ENCODE measurements around the gene ADAT3. TPM values are rescaled to one million over a fixed set of nuclear protein-coding genes. Genes with fewer than 3 reads are reported as not detected.
"Not testable (repeated sequence)": the region's sequence is repeated elsewhere in the genome, so short reads cannot be mapped to it uniquely, and the experiment has no call there.

Gene ADAT3
- total and polyA plus RNA-seq, 2 donors (not counting 1 experiment from before 2014, with no cell fraction given) = 0.42 to 1.7 TPM

DNA sequence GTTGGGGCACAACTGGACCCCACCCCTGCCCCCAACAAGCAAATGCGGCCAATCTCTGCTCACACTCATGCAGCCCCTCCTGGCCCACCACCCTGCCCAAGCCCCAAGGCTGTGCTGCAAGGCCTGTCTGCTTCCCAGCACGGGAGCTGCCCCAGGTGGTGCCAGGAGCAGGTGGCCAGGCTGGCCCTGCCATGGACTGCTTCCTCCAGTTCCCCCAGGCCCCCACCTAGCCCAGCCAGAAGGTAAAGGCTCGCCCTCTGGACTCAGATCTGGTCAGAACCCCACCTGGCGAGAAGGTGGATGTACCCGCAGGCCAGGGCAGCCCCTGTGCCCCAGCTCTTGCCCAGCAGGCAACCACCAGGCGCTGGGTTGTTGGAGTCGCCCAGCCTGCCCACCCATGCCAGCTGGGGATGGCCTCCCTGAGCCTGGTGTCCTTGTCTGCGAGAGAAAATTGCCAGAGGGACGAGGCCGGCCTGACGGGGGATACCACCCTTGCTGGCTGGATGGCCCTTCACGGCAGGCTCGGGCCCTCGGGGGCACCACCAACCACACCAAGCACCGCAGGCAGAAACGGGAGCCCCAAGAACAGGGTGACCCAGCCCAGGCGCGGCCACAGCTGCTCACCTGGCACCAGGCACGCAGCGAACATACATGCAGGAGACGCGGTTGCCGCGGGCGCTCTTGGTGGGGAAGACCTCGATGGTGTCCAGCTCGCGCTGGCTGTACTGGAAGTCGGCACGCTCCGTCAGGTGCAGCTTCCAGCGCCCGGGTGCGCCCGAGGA, 24.4 kb upstream of the ADAT3 start:
- Histone ChIP-seq H3K27ac (ENCODE audit: insufficient read depth, low read length) (no peak overlapping the region), H3K4me3 (replicated peaks in 1 of 4; ENCODE audit: control extremely low read depth in 1 of 4, insufficient read depth in 1 of 4, low read depth in 3 of 4, low read length in 4 of 4) (no peak overlapping the region), H3K36me3 (ENCODE audit: control insufficient read depth, insufficient read depth, low read length) (peaks cover 4% of the 10 kb centered on the region), H3K79me2 (ENCODE audit: control insufficient read depth, insufficient read depth, low read length) (peaks cover 47% of the 10 kb centered on the region), H3K9me3 (ENCODE audit: control insufficient read depth, insufficient read depth, low read depth, low read length) (no peaks in the 10 kb centered on the region), H3K4me1 (ENCODE audit: control insufficient read depth, extremely low read depth, insufficient read depth, low read length) (peaks cover 12% of the 10 kb centered on the region), H4K20me1 (ENCODE audit: control insufficient read depth, extremely low read depth, insufficient read depth, low read length) (peaks cover 1% of the 10 kb centered on the region), H3K4me2 (ENCODE audit: extremely low read depth, insufficient read depth, low read length) (no peak overlapping the region), H3K27me3 (ENCODE audit: control insufficient read depth, insufficient read depth, low read length) (no peaks in the 10 kb centered on the region), H2AFZ (ENCODE audit: low read length) (no peak overlapping the region), H3K9ac (ENCODE audit: insufficient read depth, low read length) (no peak overlapping the region)
- no peak for DNase-seq (ENCODE audit: low read depth in 2 of 2)
- TF ChIP-seq EZH2 (IDR thresholded peaks at IDR 0.05; ENCODE audit: low read length, missing control alignments) = no peak
- TF ChIP-seq, protein P1, sequence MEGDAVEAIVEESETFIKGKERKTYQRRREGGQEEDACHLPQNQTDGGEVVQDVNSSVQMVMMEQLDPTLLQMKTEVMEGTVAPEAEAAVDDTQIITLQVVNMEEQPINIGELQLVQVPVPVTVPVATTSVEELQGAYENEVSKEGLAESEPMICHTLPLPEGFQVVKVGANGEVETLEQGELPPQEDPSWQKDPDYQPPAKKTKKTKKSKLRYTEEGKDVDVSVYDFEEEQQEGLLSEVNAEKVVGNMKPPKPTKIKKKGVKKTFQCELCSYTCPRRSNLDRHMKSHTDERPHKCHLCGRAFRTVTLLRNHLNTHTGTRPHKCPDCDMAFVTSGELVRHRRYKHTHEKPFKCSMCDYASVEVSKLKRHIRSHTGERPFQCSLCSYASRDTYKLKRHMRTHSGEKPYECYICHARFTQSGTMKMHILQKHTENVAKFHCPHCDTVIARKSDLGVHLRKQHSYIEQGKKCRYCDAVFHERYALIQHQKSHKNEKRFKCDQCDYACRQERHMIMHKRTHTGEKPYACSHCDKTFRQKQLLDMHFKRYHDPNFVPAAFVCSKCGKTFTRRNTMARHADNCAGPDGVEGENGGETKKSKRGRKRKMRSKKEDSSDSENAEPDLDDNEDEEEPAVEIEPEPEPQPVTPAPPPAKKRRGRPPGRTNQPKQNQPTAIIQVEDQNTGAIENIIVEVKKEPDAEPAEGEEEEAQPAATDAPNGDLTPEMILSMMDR (conservative IDR thresholded peaks at IDR 0.05 in 1 of 2, IDR thresholded peaks at IDR 0.05 in 1 of 2; ENCODE audit: low read depth in 1 of 2, low read length in 2 of 2) = no peak

DNA sequence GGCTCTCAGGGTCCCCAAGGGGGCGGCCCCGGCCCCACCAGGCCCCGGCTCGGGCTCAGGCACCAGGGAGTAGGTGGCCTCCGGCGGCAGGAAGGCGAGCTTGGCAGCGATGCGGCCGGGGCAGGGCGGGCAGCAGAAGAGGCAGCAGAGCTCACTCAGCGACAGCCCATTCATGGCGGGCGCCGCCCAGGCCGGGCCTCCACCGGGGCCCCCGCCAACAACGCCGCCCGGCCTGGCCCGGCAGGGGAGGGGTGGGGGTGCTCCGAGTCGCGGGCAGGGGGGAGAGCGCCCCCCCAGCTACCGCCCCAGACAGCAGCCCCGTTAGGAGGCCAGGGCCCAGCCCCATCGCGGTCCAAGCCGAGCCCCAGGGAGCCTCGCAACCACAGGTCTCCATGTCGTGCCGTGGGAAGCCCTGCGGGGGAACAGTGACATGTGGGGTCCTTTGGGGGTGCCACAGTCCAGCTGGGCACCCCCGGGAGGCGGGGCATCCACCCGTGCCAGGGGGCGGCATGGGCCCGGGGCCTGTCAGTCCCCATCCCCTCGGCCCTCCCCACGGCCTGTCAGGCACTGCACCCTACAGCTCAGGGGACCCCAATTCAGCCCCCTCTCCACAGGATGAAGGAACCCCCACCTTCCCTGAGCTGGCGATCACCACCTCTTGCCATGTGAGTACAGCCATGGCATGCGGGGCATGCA, 23.7 kb upstream of the ADAT3 start:
- not testable (repeated sequence) for H3K4me2 ChIP-seq (ENCODE audit: extremely low read depth, insufficient read depth, low read length); H3K36me3 ChIP-seq (ENCODE audit: control insufficient read depth, insufficient read depth, low read length); H3K9ac ChIP-seq (ENCODE audit: insufficient read depth, low read length); H2AFZ ChIP-seq (ENCODE audit: low read length); DNase-seq (ENCODE audit: low read depth in 2 of 2); H3K4me1 ChIP-seq (ENCODE audit: control insufficient read depth, extremely low read depth, insufficient read depth, low read length); H3K9me3 ChIP-seq (ENCODE audit: control insufficient read depth, insufficient read depth, low read depth, low read length); H3K27ac ChIP-seq (ENCODE audit: insufficient read depth, low read length); H3K27me3 ChIP-seq (ENCODE audit: control insufficient read depth, insufficient read depth, low read length); H3K4me3 ChIP-seq (replicated peaks in 1 of 4; ENCODE audit: control extremely low read depth in 1 of 4, insufficient read depth in 1 of 4, low read depth in 3 of 4, low read length in 4 of 4); H4K20me1 ChIP-seq (ENCODE audit: control insufficient read depth, extremely low read depth, insufficient read depth, low read length)
- H3K79me2 ChIP-seq (ENCODE audit: control insufficient read depth, insufficient read depth, low read length) = peaks cover 46% of the 10 kb centered on the region

DNA sequence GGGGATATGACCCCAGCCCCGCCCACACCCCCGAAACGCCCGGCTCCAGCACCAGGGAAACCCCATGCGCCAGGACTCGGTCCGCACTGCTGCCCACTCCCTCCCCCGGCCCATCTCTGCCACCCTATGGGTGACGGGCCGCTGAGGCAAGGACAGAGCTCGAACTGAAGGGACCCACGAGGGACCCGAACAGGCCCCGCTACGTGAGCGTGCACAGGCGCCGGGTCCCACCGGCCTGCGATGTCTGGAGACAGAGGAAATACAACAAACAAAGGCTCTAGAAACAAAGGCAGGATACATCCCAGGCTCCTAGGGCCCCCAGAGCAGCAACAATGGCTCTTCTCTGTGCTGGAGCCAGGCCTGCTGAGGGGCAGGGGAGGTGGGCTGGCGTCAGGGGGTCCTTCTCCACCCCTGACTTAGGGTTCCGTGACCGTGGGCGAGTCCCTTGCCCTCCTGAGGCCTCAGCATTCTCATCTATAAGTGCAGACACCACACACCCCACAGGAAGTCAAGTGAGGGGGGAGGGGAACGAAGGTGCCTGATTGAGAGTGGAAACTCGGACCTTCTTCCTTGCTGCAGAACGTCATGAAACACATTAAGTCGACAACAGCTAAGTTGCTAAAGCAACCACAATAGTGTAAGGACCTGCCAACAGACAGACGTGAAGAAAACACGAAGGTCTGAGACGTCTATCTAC, 23.0 kb upstream of the ADAT3 start:
- Histone ChIP-seq H3K4me3 (replicated peaks in 1 of 4; ENCODE audit: control extremely low read depth in 1 of 4, insufficient read depth in 1 of 4, low read depth in 3 of 4, low read length in 4 of 4) (peak overlapping the region in 1 of 4 experiments; percentile 20), H3K4me2 (ENCODE audit: extremely low read depth, insufficient read depth, low read length) (no peak overlapping the region), H3K36me3 (ENCODE audit: control insufficient read depth, insufficient read depth, low read length) (peaks cover 4% of the 10 kb centered on the region), H2AFZ (ENCODE audit: low read length) (no peak overlapping the region), H4K20me1 (ENCODE audit: control insufficient read depth, extremely low read depth, insufficient read depth, low read length) (peaks cover 1% of the 10 kb centered on the region), H3K79me2 (ENCODE audit: control insufficient read depth, insufficient read depth, low read length) (peaks cover 46% of the 10 kb centered on the region), H3K27me3 (ENCODE audit: control insufficient read depth, insufficient read depth, low read length) (no peaks in the 10 kb centered on the region), H3K4me1 (ENCODE audit: control insufficient read depth, extremely low read depth, insufficient read depth, low read length) (peaks cover 7% of the 10 kb centered on the region), H3K9me3 (ENCODE audit: control insufficient read depth, insufficient read depth, low read depth, low read length) (no peaks in the 10 kb centered on the region), H3K27ac (ENCODE audit: insufficient read depth, low read length) (no peak overlapping the region), H3K9ac (ENCODE audit: insufficient read depth, low read length) (no peak overlapping the region)
- TF ChIP-seq, protein P1 (conservative IDR thresholded peaks at IDR 0.05 in 1 of 2, IDR thresholded peaks at IDR 0.05 in 1 of 2; ENCODE audit: low read depth in 1 of 2, low read length in 2 of 2) = no peak
- TF ChIP-seq EZH2 (IDR thresholded peaks at IDR 0.05; ENCODE audit: low read length, missing control alignments) = no peak
- no peak for DNase-seq (ENCODE audit: low read depth in 2 of 2)
